Stimulated activated CD4-positive, alpha-beta T cell treated with anti-CD3 and anti-CD28 coated beads, Interleukin-12 subunit alpha, Interleukin-12 subunit beta, amount 100 ng/mL, for 4 hours (primary cell): ENCODE results near the gene GRK3.
"Not testable (repeated sequence)": the region's sequence is repeated elsewhere in the genome, so short reads cannot be mapped to it uniquely, and the experiment has no call there.

Experiments used
- DNase-seq: peaks from one replicate; pipeline ENCODE4 v3.0.0-alpha.2; 2020

GRK3 gene

DNA sequence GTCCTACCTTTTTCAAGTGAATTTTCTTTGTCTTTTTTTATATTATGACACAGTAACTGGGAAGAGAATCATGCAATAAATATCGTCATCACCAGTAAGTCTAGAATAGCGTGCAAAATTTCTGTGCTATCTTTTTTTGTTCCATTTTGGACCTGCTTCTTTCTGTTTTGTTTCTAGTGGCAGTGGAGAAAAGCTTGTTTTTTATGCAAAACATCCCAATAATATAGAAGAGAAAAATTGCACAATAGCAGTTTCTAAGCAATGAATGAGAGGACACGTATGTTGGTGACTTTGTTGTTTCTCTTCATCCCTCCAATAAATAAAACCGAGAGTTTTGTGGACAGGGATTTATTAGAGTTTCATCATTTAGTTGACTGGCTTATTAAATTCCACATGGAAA lies 10.3 kb downstream of the GRK3 start:
- DNase-seq: no peak

GRCh38 chr22:25575674-25576392 lies 11.4 kb downstream of the GRK3 start:
- DNase-seq: not testable (repeated sequence)

DNA sequence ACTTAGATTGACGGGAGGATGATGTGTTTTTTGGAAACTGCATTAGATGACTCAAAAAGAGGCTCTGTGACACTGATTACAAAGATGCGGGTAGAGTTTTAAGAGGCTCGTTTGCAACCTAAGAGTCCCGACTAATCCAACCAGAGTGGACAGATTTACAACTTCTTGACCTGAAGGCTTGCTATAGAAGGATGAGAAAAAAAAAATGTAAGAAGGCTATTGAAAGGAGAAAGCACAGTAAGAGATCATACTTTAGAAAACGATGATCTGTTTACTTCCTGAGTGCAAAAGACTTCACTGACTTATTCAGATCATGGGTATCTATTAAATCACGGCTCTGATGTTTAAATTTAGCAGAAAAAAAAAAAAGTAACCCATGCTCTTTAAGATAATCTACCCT lies 17.0 kb downstream of the GRK3 start:
- DNase-seq: not testable (repeated sequence)

DNA sequence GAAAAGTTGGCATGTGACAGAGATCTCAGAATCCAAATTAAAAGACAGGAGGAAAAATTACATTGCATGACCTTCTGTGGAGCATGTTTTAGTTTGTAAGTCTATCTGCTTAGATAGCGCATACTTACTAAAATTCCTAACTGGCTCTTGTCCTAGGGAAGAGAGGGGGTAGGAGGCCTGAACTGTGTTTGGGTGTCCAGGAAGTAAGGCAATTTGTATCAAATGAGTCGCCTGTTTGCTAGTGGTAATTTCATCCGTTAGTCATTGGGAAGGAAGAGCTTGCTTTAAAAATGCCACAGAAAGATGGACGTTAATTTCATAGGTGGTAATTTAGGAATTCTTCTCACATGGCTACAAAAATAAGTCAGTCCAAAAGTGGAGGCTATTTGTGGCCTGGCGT lies 18.5 kb downstream of the GRK3 start:
- no peak for DNase-seq

GRCh38 chr22:25584993-25585392 lies 20.5 kb downstream of the GRK3 start:
- not testable (repeated sequence) for DNase-seq

DNA sequence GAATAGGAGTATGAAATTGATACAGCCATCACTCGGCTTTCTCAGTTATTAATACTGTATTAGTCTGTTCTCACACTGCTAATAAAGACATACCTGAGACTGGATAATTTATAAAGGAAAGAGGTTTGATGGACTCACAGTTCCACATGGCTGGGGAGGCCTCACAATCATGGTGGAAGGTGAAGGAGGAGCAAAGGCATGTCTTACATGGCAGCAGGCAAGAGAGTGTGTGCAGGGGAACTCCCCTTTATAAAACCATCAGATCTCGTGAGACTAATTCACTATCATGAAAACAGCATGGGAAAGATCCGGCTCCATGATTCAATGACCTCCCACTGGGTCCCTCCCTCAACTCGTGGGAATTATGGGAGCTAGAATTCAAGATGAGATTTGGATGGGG lies 25.2 kb downstream of the GRK3 start:
- not testable (repeated sequence) for DNase-seq

- DNase-seq: not testable (repeated sequence)
These were observed 28.8 kb downstream of the GRK3 start for GRCh38 chr22:25593323-25593722.

- DNase-seq: no peak
These were observed 34.1 kb downstream of the GRK3 start for GRCh38 chr22:25598609-25599008.

GRCh38 chr22:25602445-25602844 lies 38.0 kb downstream of the GRK3 start:
- no peak for DNase-seq

GRCh38 chr22:25602916-25603315 lies 38.4 kb downstream of the GRK3 start:
- DNase-seq: no peak

- DNase-seq: not testable (repeated sequence)
These were observed 40.7 kb downstream of the GRK3 start for GRCh38 chr22:25605146-25605545.

- not testable (repeated sequence) for DNase-seq
These were observed 41.1 kb downstream of the GRK3 start for GRCh38 chr22:25605565-25605964.

DNA sequence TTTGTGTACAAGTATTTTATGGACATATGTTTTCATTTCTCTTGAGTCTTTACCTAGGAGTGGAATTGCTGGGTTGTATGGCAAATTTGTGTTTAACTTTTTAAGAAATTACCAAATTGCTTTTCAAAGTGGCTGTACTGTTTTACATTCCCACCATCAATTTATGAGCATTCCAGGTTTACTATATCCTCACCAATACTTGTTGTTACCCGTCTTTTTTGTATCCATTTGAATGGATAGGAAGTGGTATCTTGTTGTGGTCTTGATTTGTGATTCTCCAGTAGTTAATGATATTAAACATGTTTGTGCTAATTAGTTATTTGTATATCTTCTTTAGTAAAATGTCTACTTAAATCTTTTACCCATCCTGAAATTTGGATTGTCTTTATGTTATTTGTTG lies 46.8 kb downstream of the GRK3 start:
- DNase-seq: not testable (repeated sequence)

GRCh38 chr22:25613131-25613530 lies 48.7 kb downstream of the GRK3 start:
- DNase-seq: not testable (repeated sequence)

DNA sequence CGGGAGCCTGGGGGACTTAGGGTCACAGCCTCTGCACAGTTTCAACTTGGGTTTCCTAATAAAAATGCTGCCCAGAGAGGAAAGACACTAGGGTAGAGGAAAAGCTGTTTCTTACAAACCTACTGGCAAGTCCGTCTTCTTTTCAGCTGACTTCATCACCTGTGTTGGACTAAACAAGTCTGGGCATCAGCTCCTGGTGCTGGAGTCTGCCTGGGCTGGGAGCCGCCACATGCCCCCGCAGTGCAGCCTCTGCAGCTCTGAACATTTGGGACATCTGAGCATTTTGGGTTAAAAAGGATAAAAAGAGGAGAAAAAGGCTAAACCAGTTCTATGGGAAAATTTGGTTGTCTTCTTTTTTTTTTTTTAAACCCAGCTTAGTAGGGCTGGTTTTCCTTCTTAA lies 49.1 kb downstream of the GRK3 start:
- not testable (repeated sequence) for DNase-seq

- not testable (repeated sequence) for DNase-seq
These were observed 50.3 kb downstream of the GRK3 start for GRCh38 chr22:25614791-25615190.

- DNase-seq: no peak
These were observed 57.5 kb downstream of the GRK3 start for GRCh38 chr22:25621986-25622385.

GRCh38 chr22:25623310-25623734 lies 58.8 kb downstream of the GRK3 start:
- no peak for DNase-seq

DNA sequence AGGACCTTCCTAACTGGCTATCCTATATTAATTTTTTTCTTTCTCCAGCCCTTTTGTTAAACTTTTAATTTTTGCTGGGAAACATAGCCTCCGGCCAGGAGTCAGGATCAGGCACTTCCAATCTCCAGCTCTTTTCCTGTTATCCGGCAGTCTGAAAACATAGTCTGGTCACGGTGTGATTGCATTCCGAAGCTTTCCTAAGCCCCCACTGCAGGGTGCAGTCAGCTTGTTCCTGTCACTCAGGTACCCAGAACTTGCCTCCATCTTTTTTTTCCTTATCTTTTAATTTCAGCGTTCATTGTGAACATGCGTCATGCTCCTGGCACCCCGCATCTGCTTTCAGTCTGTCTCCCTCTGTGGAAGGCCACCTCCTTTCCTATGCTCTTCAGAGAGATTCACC lies 59.4 kb downstream of the GRK3 start:
- DNase-seq: no peak

DNA sequence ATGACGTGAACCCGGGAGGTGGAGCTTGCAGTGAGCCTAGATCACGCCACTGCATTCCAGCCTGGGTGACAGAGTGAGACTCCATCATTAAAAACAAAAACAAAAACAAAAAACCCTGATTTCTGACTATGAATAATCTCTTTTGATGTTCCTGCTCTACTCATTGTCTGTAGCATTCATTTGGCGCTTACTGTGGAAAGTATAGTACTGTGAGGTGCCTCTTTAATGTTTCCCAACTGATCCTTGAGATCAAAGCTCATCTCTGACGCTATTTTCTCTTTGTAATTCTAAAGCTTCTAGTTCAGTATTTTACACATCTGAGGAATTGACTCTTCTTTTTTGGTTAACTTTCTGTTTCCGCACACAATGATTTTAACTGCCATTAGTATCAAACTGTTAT lies 60.0 kb downstream of the GRK3 start:
- DNase-seq: no peak

DNA sequence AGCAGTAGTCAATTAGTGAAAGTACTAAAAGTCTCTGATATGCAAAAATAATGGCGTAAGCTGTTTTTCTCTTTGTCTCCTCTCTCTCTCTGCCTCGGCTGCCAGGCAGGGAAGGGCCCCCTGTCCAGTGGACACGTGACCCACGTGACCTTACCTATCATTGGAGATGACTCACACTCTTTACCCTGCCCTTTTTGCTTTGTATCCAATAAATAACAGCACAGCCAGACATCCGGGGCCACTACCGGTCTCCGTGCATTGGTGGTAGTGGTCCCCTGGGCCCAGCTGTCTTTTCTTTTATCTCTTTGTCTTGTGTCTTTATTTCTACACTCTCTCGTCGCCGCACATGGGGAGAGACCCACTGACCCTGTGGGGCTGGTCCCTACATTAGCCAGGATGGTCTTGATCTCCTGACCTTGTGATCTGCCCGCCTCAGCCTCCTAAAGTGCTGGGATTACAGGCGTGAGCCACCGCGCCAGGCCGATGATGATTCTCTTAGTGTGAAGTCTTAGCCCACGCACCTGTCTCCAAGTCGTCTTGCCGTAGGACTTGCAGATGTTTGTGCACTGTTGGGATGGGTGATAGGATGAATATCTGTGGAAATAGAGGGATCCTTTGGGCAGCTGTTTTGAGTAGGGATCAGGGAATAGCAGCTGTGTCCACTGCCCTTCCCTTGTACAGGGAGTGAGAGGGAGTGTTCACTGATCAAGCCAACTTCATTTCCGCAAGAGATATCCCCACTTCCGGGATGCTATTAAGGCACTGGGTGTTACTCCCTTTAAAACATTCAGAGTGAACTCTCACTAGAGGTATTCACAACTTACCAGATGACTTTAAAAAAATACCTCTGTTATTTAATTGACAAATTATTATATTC lies 61.5 kb downstream of the GRK3 start:
- DNase-seq: not testable (repeated sequence)

DNA sequence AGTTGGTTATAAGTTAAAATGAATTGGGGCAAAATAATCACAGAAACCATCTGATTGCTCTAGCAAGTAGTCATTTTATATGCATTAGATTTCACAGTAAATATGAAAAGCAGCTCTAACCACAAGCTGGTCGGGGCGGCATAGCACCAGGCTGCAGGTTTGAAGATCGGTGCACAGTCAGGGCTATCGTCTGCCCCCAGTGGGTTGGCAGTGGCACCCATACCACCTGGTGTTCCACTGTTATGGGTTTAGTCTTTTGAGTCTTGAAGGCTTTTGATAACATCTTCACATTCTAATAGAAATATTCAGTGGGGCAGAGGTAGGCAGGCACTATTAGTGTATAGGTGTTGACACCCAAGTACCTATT lies 62.1 kb downstream of the GRK3 start:
- no peak for DNase-seq

GRCh38 chr22:25627271-25627852 lies 62.9 kb downstream of the GRK3 start:
- DNase-seq: no peak

GRCh38 chr22:25628494-25628893 lies 64.0 kb downstream of the GRK3 start:
- DNase-seq: no peak
